ENCODE data around the gene ERGIC1. TPM values are rescaled to one million over a fixed set of nuclear protein-coding genes. Genes with fewer than 3 reads are reported as not detected.
A peak's percentile ranks its signal among the peaks of the same experiment; 100 is the strongest.

ERGIC1 gene
- total RNA-seq, 2 donors from 2014 or later, result 228 to 380 TPM

DNA sequence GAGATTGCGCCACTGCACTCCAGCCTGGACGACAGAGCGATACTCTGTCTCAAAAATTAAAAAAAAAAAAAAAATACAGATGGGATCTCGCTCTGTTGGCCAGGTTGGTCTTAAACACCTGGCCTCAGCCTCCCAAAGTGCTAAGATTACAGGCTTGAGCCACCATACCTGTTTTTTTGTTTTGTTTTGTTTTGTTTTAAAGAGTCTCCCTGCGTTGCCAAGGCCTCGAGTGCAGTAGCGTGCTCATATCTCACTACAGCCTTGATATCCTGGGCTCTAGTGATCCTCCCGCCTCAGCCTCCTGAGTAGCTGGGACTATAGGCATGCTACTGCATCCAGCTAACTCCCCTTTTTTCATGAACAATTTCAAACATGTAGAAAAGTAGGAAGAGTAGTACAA is 156.7 kb downstream of the ERGIC1 start:
- no peak for TF ChIP-seq CTCF (IDR thresholded peaks at IDR 0.05)
- TF ChIP-seq POLR2A (IDR thresholded peaks at IDR 0.05), result no peak
- no peak for TF ChIP-seq POLR2AphosphoS5 (IDR thresholded peaks at IDR 0.05)
- no peak for DNase-seq (ENCODE audit: low spot score)
- intact Hi-C loops (cut with DNase I), result no loop called here
- H3K36me3 ChIP-seq, result no peaks in the 10 kb centered on the region
- no peak overlapping the region for H3K4me3 ChIP-seq
- H3K4me1 ChIP-seq (replicated peaks), result peaks cover 7% of the 10 kb centered on the region
- no peak overlapping the region for H3K27ac ChIP-seq
- WGBS, result 93% methylated on average over 8 of the region's 8 CpGs
- no peaks in the 10 kb centered on the region for H3K9me3 ChIP-seq
- no peaks in the 10 kb centered on the region for H3K27me3 ChIP-seq (replicated peaks; ENCODE audit: insufficient read depth)

GRCh38 chr5:172994405-172994804 is 160.4 kb downstream of the ERGIC1 start:
- WGBS, result 69% methylated on average over 2 of the region's 2 CpGs
- peaks cover 0 to 5% of the 10 kb centered on the region in 2 donors for H3K36me3 ChIP-seq
- H3K27ac ChIP-seq, result no peak overlapping the region
- peaks cover 7% of the 10 kb centered on the region for H3K4me1 ChIP-seq (replicated peaks)
- TF ChIP-seq CTCF (IDR thresholded peaks at IDR 0.05) (no peak), POLR2AphosphoS5 (IDR thresholded peaks at IDR 0.05) (no peak), POLR2A (IDR thresholded peaks at IDR 0.05) (no peak)
- intact Hi-C loops (cut with DNase I), result no loop called here
- H3K9me3 ChIP-seq, result no peaks in the 10 kb centered on the region
- DNase-seq (ENCODE audit: low spot score), result no peak
- H3K27me3 ChIP-seq (replicated peaks; ENCODE audit: insufficient read depth), result no peaks in the 10 kb centered on the region
- H3K4me3 ChIP-seq, result no peak overlapping the region

- WGBS, result 29% methylated on average over 3 of the region's 3 CpGs
- peaks cover 8% of the 10 kb centered on the region for H3K4me1 ChIP-seq (replicated peaks)
- no peaks in the 10 kb centered on the region for H3K9me3 ChIP-seq
- H3K27ac ChIP-seq, result peak overlapping the region; percentile 61 to 81
- H3K36me3 ChIP-seq, result peaks cover 0 to 5% of the 10 kb centered on the region in 2 donors
- no peak for DNase-seq (ENCODE audit: low spot score)
- intact Hi-C loops (cut with DNase I), result no loop called here
- TF ChIP-seq CTCF (IDR thresholded peaks at IDR 0.05), result no peak
- TF ChIP-seq POLR2AphosphoS5 (IDR thresholded peaks at IDR 0.05), result peak; percentile 22
- no peak for TF ChIP-seq POLR2A (IDR thresholded peaks at IDR 0.05)
- no peak overlapping the region for H3K4me3 ChIP-seq
- no peaks in the 10 kb centered on the region for H3K27me3 ChIP-seq (replicated peaks; ENCODE audit: insufficient read depth)
Measured at GRCh38 chr5:172999372-172999973, 165.4 kb downstream of the ERGIC1 start.

GRCh38 chr5:172999974-173000373 is 165.9 kb downstream of the ERGIC1 start:
- H3K27ac ChIP-seq, result peak overlapping the region; percentile 61 to 81
- 29% methylated on average over 1 of the region's 1 CpG for WGBS
- intact Hi-C loops (cut with DNase I), result no loop called here
- H3K9me3 ChIP-seq, result no peaks in the 10 kb centered on the region
- DNase-seq (ENCODE audit: low spot score), result no peak
- H3K4me3 ChIP-seq, result no peak overlapping the region
- H3K27me3 ChIP-seq (replicated peaks; ENCODE audit: insufficient read depth), result no peaks in the 10 kb centered on the region
- H3K36me3 ChIP-seq, result peaks cover 0 to 5% of the 10 kb centered on the region in 2 donors
- peaks cover 8% of the 10 kb centered on the region for H3K4me1 ChIP-seq (replicated peaks)
- TF ChIP-seq CTCF (IDR thresholded peaks at IDR 0.05) (no peak), POLR2A (IDR thresholded peaks at IDR 0.05) (no peak), POLR2AphosphoS5 (IDR thresholded peaks at IDR 0.05) (no peak)

DNA sequence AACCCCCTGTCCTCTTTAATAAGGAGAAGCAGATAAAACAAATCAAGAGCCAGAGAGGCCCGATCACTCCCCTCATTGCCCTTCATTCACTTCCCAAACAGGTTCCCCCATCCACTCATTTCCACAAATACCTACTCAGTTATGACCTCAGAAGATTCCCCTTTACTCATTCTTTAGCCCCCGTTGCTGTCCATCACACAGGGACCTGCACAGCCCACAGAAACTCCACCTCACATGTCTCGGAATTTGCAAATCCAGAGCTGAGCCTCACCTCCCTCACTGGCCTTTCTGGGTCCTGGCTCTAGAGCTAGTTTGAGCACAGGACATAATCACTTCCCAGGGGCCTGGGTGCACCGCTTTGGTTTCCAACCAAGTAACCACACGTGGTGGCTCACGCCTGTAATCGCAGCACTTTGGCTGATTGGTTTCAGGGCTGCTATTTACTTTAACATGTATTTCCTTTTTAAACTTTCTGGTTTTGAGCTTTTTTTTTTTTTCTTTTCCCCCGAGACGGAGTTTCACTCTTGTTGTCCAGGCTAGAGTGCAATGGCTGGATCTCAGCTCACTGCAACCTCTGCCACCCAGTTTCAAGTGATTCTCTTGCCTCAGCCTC is 167.3 kb downstream of the ERGIC1 start:
- TF ChIP-seq POLR2A (IDR thresholded peaks at IDR 0.05), result no peak
- TF ChIP-seq CTCF (IDR thresholded peaks at IDR 0.05), result no peak
- TF ChIP-seq POLR2AphosphoS5 (IDR thresholded peaks at IDR 0.05), result no peak
- H3K27ac ChIP-seq, result peak overlapping the region in 1 of 2 donors; percentile 81
- no peaks in the 10 kb centered on the region for H3K36me3 ChIP-seq
- 88% methylated on average over 9 of the region's 9 CpGs for WGBS
- no peak overlapping the region for H3K4me3 ChIP-seq
- no peak for DNase-seq (ENCODE audit: low spot score)
- H3K4me1 ChIP-seq (replicated peaks), result peaks cover 8% of the 10 kb centered on the region
- H3K9me3 ChIP-seq, result no peaks in the 10 kb centered on the region
- intact Hi-C loops (cut with DNase I), result no loop called here
- no peaks in the 10 kb centered on the region for H3K27me3 ChIP-seq (replicated peaks; ENCODE audit: insufficient read depth)

Data from prostate gland (tissue), 2 donors.